Heart right ventricle (tissue), 16 donors: Measurements from ENCODE around the gene TCP10L. TPM values are rescaled to one million over a fixed set of nuclear protein-coding genes. Genes with fewer than 3 reads are reported as not detected.

Source experiments
- ATAC-seq, 8 donors: fragments of 200-7000 bp; cut with Tn5 transposase; one replicate each; pipeline ENCODE4 v1.9.1; 2020; ENCODE audit warnings: mild to moderate bottlenecking in 8 of 8, moderate library complexity in 8 of 8, moderate number of reproducible peaks in 1 of 8
- DNase-seq, 2 donors: peaks; one replicate each; pipeline ENCODE4 v3.0.0-alpha.2; 2020
- H3K27ac ChIP-seq, 10 donors: fragments of 200-600 bp; sonication (generic) in 2 of 10; one replicate each; pipeline versions ENCODE4 v1.5.0 to v1.8.0; 2020 to 2022; ENCODE audit warnings: mild to moderate bottlenecking in 3 of 10
- H3K27me3 ChIP-seq, 7 donors: fragments of 200-600 bp; one replicate each; pipeline ENCODE4 v1.8.0; 2021 to 2022; ENCODE audit warnings: mild to moderate bottlenecking in 2 of 7
- H3K36me3 ChIP-seq, 9 donors: fragments of 200-600 bp; sonication (generic) in 1 of 9; one replicate each; pipeline versions ENCODE4 v1.5.0 to v1.8.0; 2020 to 2022; ENCODE audit warnings: mild to moderate bottlenecking in 2 of 9
- H3K4me1 ChIP-seq, 9 donors: fragments of 200-600 bp; sonication (generic) in 1 of 9; one replicate each; pipeline versions ENCODE4 v1.5.0 to v1.8.0; 2020 to 2022; ENCODE audit warnings: mild to moderate bottlenecking in 4 of 9
- H3K4me3 ChIP-seq, 10 donors: fragments of 200-600 bp; sonication (generic) in 2 of 10; one replicate each; pipeline versions ENCODE4 v1.5.0 to v1.8.0; 2020 to 2022; ENCODE audit warnings: mild to moderate bottlenecking in 7 of 10, moderate library complexity in 2 of 10
- H3K9me3 ChIP-seq, 11 donors: fragments of 200-600 bp in 10 of 11; sonication (generic) in 2 of 11; one replicate each; pipeline versions ENCODE4 v1.5.0 to v1.8.0; 2013 to 2022; ENCODE audit warnings: mild to moderate bottlenecking in 2 of 11, control low read depth in 1 of 11, moderate library complexity in 1 of 11
- CTCF ChIP-seq, 9 donors: fragments of 200-600 bp; sonication (generic) in 2 of 9; IDR thresholded peaks; one replicate each; pipeline versions ENCODE4 v1.5.0 to v1.8.0; 2021 to 2022; ENCODE audit warnings: antibody characterized with exemption in 9 of 9, mild to moderate bottlenecking in 5 of 9, moderate library complexity in 1 of 9
- WGBS, 2 donors: extraction: QIAGEN DNeasy Blood & Tissue Kit; methylation state at CpG; one replicate each; pipeline ENCODE4 v1.1.7; 2013; ENCODE audit warnings: inconsistent platforms in 1 of 2; 5-methylcytosine and 5-hydroxymethylcytosine counted together
- intact Hi-C, 10 donors: fragments of 100-400 bp; cut with DNase I; formaldehyde crosslinking; loops; one replicate each; pipeline versions ENCODE4 v1.11.1 to v1.14.2; 2022
- polyA plus RNA-seq, 2 donors: library from polyadenylated mRNA; stranded (reverse); fragments of 200-250 nt; gene quantifications; one replicate each; pipeline ENCODE4 v1.2.3, GENCODE V29; 2013
- total RNA-seq, 10 donors: library from RNA; stranded (reverse); fragmentation: NEBNext Ultra II Directional in 3 of 10; extraction: Animal tissue kit (Norgen Biotek cat#: 25700) in 3 of 10; gene quantifications; one replicate each; pipeline versions ENCODE4 v1.2.1 to v1.2.4, GENCODE V29; 2021 to 2023
- donor health status: Arrhythmogenic right ventricular cardiomyopathy.
- donor health status: ischemic (EF 13 %, LVEDD 7.1; RV severe dilation, severe dysfunction).
- donor health status: healthy with polysubstance abuse.
- donor health status: DM: no; HTN: yes; CAD: no.
- donor health status: DM: no; HTN: no; CAD: no.
- donor health status: ischemic (EF 25% LVEDD 6.9; RV normal size, moderate dysfunction).
- donor health status: ischemic (EF 25% LVEDD 5.7; RV mildly dilated, moderate dysfunction).
- donor health status: healthy.
- donor health status: DM: yes; HTN: yes; CAD: no.
- donor health status: Ischemic cardiomyopathy.
- donor health status: ischemic (EF 35%, LVEDD 5.7; RV mildly dilated, moderate dysfunction).
- donor health status: nonischemic (EF 11% LVEDD 7.7; RV severe dilation, severe dysfunction).
- donor health status: DM: yes; HTN: yes; CAD: no.
- donor health status: PGD.
- donor health status: ischemic (EF 29% LVEDD 5.4; RV normal size, mild dysfunction).
- donor health status: nonischemic (EF 23%, LVEDD 6.1; RV moderate dilation, normal function).

Gene TCP10L
- total and polyA plus RNA-seq, 12 donors = 1.4 to 3.8 (median 2.4) TPM

GRCh38 chr21:32581732-32582131, 3.6 kb downstream of the TCP10L start:
- Histone ChIP-seq H3K9me3 (no peaks in the 10 kb centered on the region), H3K27me3 (no peaks in the 10 kb centered on the region), H3K4me3 (no peak overlapping the region), H3K27ac (no peak overlapping the region), H3K36me3 (peaks cover 0 to 23% (median 0%) of the 10 kb centered on the region in 9 donors), H3K4me1 (peaks cover 0 to 4% (median 0%) of the 10 kb centered on the region in 9 donors)
- TF ChIP-seq CTCF (IDR thresholded peaks at IDR 0.05) = no peak
- no peak for ATAC-seq
- 93 to 96% methylated on average over 13 of the region's 13 CpGs for WGBS, 2 donors
- DNase-seq = no peak
- intact Hi-C loops = no loop called here

- intact Hi-C loops = no loop called here
- Histone ChIP-seq H3K9me3 (no peaks in the 10 kb centered on the region), H3K27ac (no peak overlapping the region), H3K4me1 (peaks cover 0 to 4% (median 0%) of the 10 kb centered on the region in 9 donors), H3K36me3 (peaks cover 0 to 20% (median 0%) of the 10 kb centered on the region in 9 donors), H3K4me3 (no peak overlapping the region), H3K27me3 (no peaks in the 10 kb centered on the region)
- 89 to 95% methylated on average over 13 of the region's 13 CpGs for WGBS, 2 donors
- DNase-seq (no peak), ATAC-seq (no peak)
- TF ChIP-seq CTCF (IDR thresholded peaks at IDR 0.05) = no peak
Observed at GRCh38 chr21:32580949-32581348, 4.4 kb downstream of the TCP10L start.

- Histone ChIP-seq H3K9me3 (no peaks in the 10 kb centered on the region), H3K27me3 (no peaks in the 10 kb centered on the region), H3K4me1 (peaks cover 0 to 4% (median 0%) of the 10 kb centered on the region in 9 donors), H3K36me3 (peaks cover 0 to 20% (median 0%) of the 10 kb centered on the region in 9 donors), H3K27ac (no peak overlapping the region), H3K4me3 (no peak overlapping the region)
- ATAC-seq (no peak), DNase-seq (no peak)
- TF ChIP-seq CTCF (IDR thresholded peaks at IDR 0.05) = peak in 1 of 9 donors; percentile 15
- intact Hi-C loops = loop anchor here in 1 of 10 donors (10.0 kb wide), 1 partner anchor 173 kb away; no protein-coding TSS in a partner anchor
- WGBS, 2 donors = 64 to 68% methylated on average over 15 of the region's 15 CpGs
Observed at GRCh38 chr21:32578107-32578691, 7.1 kb downstream of the TCP10L start.

- Histone ChIP-seq H3K27me3 (no peaks in the 10 kb centered on the region), H3K9me3 (no peaks in the 10 kb centered on the region), H3K4me3 (no peak overlapping the region), H3K4me1 (peaks cover 0 to 4% (median 0%) of the 10 kb centered on the region in 9 donors), H3K36me3 (peaks cover 0 to 20% (median 0%) of the 10 kb centered on the region in 9 donors), H3K27ac (no peak overlapping the region)
- intact Hi-C loops = loop anchor here in 1 of 10 donors (10.0 kb wide), 1 partner anchor 171 kb away; no protein-coding TSS in a partner anchor
- no peak for TF ChIP-seq CTCF (IDR thresholded peaks at IDR 0.05)
- ATAC-seq (no peak), DNase-seq (no peak)
- 92 to 94% methylated on average over 11 of the region's 11 CpGs for WGBS, 2 donors
Observed at GRCh38 chr21:32576011-32576410, 9.3 kb downstream of the TCP10L start.
